ENCODE results near the gene VPS26B. TPM values are rescaled to one million over a fixed set of nuclear protein-coding genes. Genes with fewer than 3 reads are reported as not detected.

Gene VPS26B
- total and polyA plus RNA-seq, 2 experiments from 2014 or later, result 10.1 to 29.1 TPM

- H3K4me2 ChIP-seq, result no peak overlapping the region
- ATAC-seq (no peak), DNase-seq (ENCODE audit: low spot score) (no peak)
- peaks cover 12% of the 10 kb centered on the region; the same call in 1 of the 2 replicates for H3K79me2 ChIP-seq (replicated peaks; ENCODE audit: insufficient read depth)
- peaks cover 3% of the 10 kb centered on the region; the same call in 1 of the 2 replicates for H4K20me1 ChIP-seq (replicated peaks; ENCODE audit: insufficient read depth)
- H3K27me3 ChIP-seq (ENCODE audit: insufficient read depth), result no peaks in the 10 kb centered on the region
- no peak for TF ChIP-seq ZNF462 (CRISPR knock-in tag; IDR thresholded peaks at IDR 0.05)
- no peak for TF ChIP-seq ZNF331 (CRISPR knock-in tag; IDR thresholded peaks at IDR 0.05; ENCODE audit: low read depth)
- TF ChIP-seq, protein P1, sequence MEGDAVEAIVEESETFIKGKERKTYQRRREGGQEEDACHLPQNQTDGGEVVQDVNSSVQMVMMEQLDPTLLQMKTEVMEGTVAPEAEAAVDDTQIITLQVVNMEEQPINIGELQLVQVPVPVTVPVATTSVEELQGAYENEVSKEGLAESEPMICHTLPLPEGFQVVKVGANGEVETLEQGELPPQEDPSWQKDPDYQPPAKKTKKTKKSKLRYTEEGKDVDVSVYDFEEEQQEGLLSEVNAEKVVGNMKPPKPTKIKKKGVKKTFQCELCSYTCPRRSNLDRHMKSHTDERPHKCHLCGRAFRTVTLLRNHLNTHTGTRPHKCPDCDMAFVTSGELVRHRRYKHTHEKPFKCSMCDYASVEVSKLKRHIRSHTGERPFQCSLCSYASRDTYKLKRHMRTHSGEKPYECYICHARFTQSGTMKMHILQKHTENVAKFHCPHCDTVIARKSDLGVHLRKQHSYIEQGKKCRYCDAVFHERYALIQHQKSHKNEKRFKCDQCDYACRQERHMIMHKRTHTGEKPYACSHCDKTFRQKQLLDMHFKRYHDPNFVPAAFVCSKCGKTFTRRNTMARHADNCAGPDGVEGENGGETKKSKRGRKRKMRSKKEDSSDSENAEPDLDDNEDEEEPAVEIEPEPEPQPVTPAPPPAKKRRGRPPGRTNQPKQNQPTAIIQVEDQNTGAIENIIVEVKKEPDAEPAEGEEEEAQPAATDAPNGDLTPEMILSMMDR (conservative IDR thresholded peaks at IDR 0.05; ENCODE audit: low read depth in 2 of 2), result no peak
- no peak for TF ChIP-seq ZNF114 (CRISPR knock-in tag; IDR thresholded peaks at IDR 0.05)
- TF ChIP-seq POLR2AphosphoS5 (IDR thresholded peaks at IDR 0.05; ENCODE audit: low read depth), result no peak
- TF ChIP-seq EZH2phosphoT487 (IDR thresholded peaks at IDR 0.05; ENCODE audit: unreplicated experiment), result no peak
- TF ChIP-seq CREB1 (CRISPR knock-in tag; IDR thresholded peaks at IDR 0.05; ENCODE audit: low read depth), result no peak
- no peak for TF ChIP-seq NANOG (IDR thresholded peaks at IDR 0.05; ENCODE audit: borderline replicate concordance)
- no peak for TF ChIP-seq REST (IDR thresholded peaks at IDR 0.05; ENCODE audit: unreplicated experiment)
- TF ChIP-seq STAT1 (IDR thresholded peaks at IDR 0.05; ENCODE audit: unreplicated experiment), result no peak
- no peak for TF ChIP-seq EZH2 (IDR thresholded peaks at IDR 0.05; ENCODE audit: low read depth, unreplicated experiment)
- no peak for TF ChIP-seq JUNB (IDR thresholded peaks at IDR 0.05; ENCODE audit: unreplicated experiment)
- TF ChIP-seq ETS1 (IDR thresholded peaks at IDR 0.05), result no peak
- H3K36me3 ChIP-seq (ENCODE audit: insufficient read depth), result no peaks in the 10 kb centered on the region
- H3K27ac Mint-ChIP-seq, result no peak overlapping the region
- no peak overlapping the region for H3K27ac ChIP-seq (ENCODE audit: low read depth)
- no peaks in the 10 kb centered on the region for H3K9me3 Mint-ChIP-seq
- no peak overlapping the region for H3K4me3 Mint-ChIP-seq
- peaks cover 4% of the 10 kb centered on the region for H3K27me3 Mint-ChIP-seq (ENCODE audit: insufficient read depth, low read depth, poor library complexity)
- no peaks in the 10 kb centered on the region for H3K4me1 ChIP-seq (ENCODE audit: insufficient read depth)
- H3K36me3 Mint-ChIP-seq (ENCODE audit: low read depth), result peaks cover 3% of the 10 kb centered on the region; the same call in 2 of the 3 replicates
- peaks cover 8% of the 10 kb centered on the region for H3K4me1 Mint-ChIP-seq
- no peaks in the 10 kb centered on the region for H3F3A ChIP-seq (replicated peaks; ENCODE audit: low read depth)
- no peak overlapping the region for H3K4me3 ChIP-seq
- H2AFZ ChIP-seq, result no peak overlapping the region
- no peaks in the 10 kb centered on the region for H3K9me2 ChIP-seq (ENCODE audit: insufficient read depth)
Observed at GRCh38 chr11:134233729-134234179, 9.3 kb downstream of the VPS26B start.
